Muscle layer of colon (tissue), 2 donors: Measurements from ENCODE around the gene CCDC92B.

ENCODE experiments used
- H3K27ac ChIP-seq: one replicate; pipeline ENCODE4 v1.7.0; 2013; ENCODE audit warnings: low read depth, mild to moderate bottlenecking, low read length, moderate library complexity
- H3K27me3 ChIP-seq, 2 donors: one replicate each; pipeline ENCODE4 v1.7.0; 2013; ENCODE audit warnings: low read length in 2 of 2, mild to moderate bottlenecking in 2 of 2; ENCODE audit not compliant: insufficient read depth in 2 of 2, control insufficient read depth in 1 of 2
- H3K36me3 ChIP-seq: one replicate; pipeline ENCODE4 v1.7.0; 2013; ENCODE audit warnings: mild to moderate bottlenecking, low read length; ENCODE audit not compliant: insufficient read depth
- H3K4me1 ChIP-seq: one replicate; pipeline ENCODE4 v1.7.0; 2013; ENCODE audit warnings: mild to moderate bottlenecking, low read length; ENCODE audit not compliant: insufficient read depth
- H3K4me3 ChIP-seq, 2 donors: one replicate each; pipeline ENCODE4 v1.7.0; 2013; ENCODE audit warnings: low read length in 2 of 2, low read depth in 1 of 2, mild to moderate bottlenecking in 1 of 2, moderate library complexity in 1 of 2
- H3K9ac ChIP-seq: one replicate; pipeline ENCODE4 v1.7.0; 2013; ENCODE audit warnings: low read length
- H3K9me3 ChIP-seq: one replicate; pipeline ENCODE4 v1.7.0; 2013; ENCODE audit warnings: mild to moderate bottlenecking, low read length
- donor health status: abdominal sarcoma.
- donor health status: Adenocarcinoma of cecum.

Gene CCDC92B

DNA sequence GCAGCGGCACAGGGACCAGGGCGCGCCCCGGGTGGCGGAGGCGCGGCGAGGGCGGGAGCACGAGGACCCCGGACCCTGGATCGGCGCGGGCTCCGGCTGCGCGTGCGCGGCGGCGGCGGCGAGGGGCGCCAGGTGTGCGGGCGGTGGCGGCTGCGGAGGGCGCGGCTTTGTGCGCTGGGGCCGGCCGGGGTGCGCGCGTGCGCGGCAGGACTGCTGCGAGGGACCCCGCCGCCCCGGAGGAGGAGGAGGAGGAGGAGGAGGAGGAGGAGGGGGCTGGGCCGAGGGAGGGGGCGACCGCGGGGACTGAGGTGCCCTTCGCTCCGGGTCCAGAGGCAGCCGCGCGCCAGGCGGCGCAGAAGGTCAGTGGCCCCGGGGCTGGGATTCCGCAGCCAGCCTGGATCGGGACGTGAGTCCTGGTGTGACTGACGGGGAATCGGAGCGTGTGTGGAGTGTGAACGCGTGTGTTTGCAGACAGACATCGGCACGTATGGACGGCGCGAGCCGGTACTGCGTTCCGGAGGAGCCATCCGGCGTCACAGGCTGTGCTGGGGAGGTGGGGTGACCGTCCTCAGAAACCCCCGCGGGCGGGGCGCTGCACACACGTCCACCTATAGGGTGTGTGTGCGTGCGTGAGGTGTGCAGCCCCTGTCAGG lies 27.3 kb upstream of the CCDC92B start:
- Histone ChIP-seq H3K9ac (no peak overlapping the region), H3K27me3 (peaks cover 6 to 23% of the 10 kb centered on the region in 2 donors), H3K36me3 (no peaks in the 10 kb centered on the region), H3K9me3 (no peaks in the 10 kb centered on the region), H3K4me3 (no peak overlapping the region), H3K27ac (no peak overlapping the region), H3K4me1 (no peaks in the 10 kb centered on the region)

- Histone ChIP-seq H3K27me3 (peaks cover 6 to 21% of the 10 kb centered on the region in 2 donors), H3K9me3 (no peaks in the 10 kb centered on the region), H3K27ac (no peak overlapping the region), H3K4me3 (no peak overlapping the region), H3K4me1 (no peaks in the 10 kb centered on the region), H3K9ac (no peak overlapping the region), H3K36me3 (no peaks in the 10 kb centered on the region)
These were observed 25.8 kb upstream of the CCDC92B start for GRCh38 chr17:2775206-2775605.

DNA sequence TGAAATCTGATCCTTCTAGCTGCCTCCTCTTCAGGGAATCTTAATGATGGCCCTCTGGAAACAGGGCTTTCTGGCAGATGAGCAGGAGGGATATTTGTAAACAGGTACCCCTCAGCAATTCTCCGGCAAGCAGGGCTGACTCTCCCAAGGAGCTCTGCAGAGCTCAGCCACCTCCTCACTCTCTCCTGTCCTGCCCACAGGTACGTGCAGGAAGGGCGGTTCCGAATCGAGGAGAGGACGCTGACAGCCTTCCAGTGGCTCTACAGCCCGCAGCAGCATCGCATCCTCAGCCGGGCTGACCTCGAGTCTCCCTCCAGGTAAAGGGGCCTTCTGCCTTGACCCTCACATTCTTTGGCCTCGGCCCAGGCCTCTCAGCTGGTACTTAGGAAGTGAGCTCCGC lies 20.7 kb upstream of the CCDC92B start:
- no peaks in the 10 kb centered on the region for H3K27me3 ChIP-seq
- H3K27ac ChIP-seq: no peak overlapping the region
- no peak overlapping the region for H3K4me3 ChIP-seq
- no peaks in the 10 kb centered on the region for H3K9me3 ChIP-seq
- no peak overlapping the region for H3K9ac ChIP-seq
- H3K4me1 ChIP-seq: no peaks in the 10 kb centered on the region
- no peaks in the 10 kb centered on the region for H3K36me3 ChIP-seq

- no peak overlapping the region for H3K4me3 ChIP-seq
- no peak overlapping the region for H3K27ac ChIP-seq
- no peaks in the 10 kb centered on the region for H3K36me3 ChIP-seq
- no peaks in the 10 kb centered on the region for H3K9me3 ChIP-seq
- peaks cover 15 to 19% of the 10 kb centered on the region in 2 donors for H3K27me3 ChIP-seq
- peaks cover 5% of the 10 kb centered on the region for H3K4me1 ChIP-seq
- no peak overlapping the region for H3K9ac ChIP-seq
These were observed 9.4 kb upstream of the CCDC92B start for GRCh38 chr17:2758870-2759269.

DNA sequence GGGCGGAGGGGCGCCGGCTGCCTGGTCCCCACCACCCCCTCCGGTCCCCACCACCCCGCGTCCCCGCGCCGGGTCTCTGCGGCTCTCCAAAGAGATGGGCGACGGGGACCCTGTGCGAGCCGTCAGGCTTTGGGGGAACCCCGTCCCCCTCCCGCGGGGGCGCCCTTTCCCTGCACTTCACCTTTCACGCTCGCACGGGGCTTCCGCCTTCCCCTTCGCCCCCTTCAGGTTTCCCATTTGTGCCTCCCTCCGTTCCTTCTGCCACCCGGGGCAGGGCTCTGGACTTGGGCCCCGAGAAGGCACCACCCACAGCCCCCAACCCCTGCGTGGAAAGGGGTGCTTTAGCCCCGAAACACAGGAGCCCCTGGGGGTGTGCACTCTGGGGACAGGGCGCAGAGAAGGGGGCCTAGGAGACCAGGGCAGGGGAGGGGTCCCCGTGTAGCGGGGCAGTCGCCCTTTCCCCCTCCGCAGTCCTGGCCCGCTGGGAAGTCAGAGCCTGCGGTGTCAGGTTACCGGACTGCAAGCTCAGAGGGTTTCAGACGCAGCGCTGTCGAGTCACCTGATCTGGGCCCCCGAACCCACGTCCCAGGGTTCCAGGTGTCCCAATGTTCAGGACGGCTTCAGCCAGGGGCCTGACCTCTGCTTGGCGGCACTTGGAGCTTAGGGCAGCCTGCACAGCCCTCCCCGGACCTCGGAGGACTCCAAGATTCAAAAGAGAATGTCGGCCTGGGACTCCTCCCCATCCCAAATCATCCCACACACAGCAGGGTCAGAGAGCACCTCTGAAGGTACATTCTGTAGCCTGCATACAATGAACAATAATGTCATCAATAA lies 6.7 kb upstream of the CCDC92B start:
- H3K9me3 ChIP-seq: no peaks in the 10 kb centered on the region
- peaks cover 5% of the 10 kb centered on the region for H3K4me1 ChIP-seq
- H3K27me3 ChIP-seq: peaks cover 15 to 25% of the 10 kb centered on the region in 2 donors
- no peak overlapping the region for H3K4me3 ChIP-seq
- no peaks in the 10 kb centered on the region for H3K36me3 ChIP-seq
- H3K27ac ChIP-seq: no peak overlapping the region
- H3K9ac ChIP-seq: no peak overlapping the region

GRCh38 chr17:2751491-2751890 lies 2.0 kb upstream of the CCDC92B start:
- Histone ChIP-seq H3K4me3 (no peak overlapping the region), H3K36me3 (no peaks in the 10 kb centered on the region), H3K9ac (no peak overlapping the region), H3K27me3 (peaks cover 22 to 38% of the 10 kb centered on the region in 2 donors), H3K4me1 (peaks cover 5% of the 10 kb centered on the region), H3K9me3 (no peaks in the 10 kb centered on the region), H3K27ac (no peak overlapping the region)

- H3K4me3 ChIP-seq: no peak overlapping the region
- no peak overlapping the region for H3K27ac ChIP-seq
- H3K36me3 ChIP-seq: no peaks in the 10 kb centered on the region
- H3K4me1 ChIP-seq: no peaks in the 10 kb centered on the region
- no peak overlapping the region for H3K9ac ChIP-seq
- no peaks in the 10 kb centered on the region for H3K9me3 ChIP-seq
- H3K27me3 ChIP-seq: peaks cover 16 to 30% of the 10 kb centered on the region in 2 donors
These were observed 1.3 kb upstream of the CCDC92B start for GRCh38 chr17:2750721-2751120.

DNA sequence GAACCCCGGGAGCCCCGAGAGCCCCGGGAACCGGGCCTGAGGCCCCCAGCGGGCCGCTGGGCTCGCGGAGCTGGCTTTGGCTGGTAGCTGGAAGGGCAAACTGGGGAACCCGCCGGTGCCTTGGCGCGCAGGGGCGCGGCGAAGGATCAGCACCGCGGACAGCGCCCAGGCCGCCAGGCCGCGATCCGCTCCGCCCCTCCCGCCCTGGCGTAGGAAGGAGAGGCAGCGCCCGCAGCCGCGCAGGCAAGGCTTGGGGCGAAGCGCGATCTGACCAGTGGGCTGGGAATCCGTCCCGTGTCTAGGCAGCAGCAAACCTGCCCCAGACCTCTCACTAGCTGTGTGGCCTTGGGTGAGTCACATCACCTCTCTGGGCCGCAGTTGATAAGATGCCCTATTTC lies 331 bp upstream of the CCDC92B start:
- Histone ChIP-seq H3K27me3 (peaks cover 16 to 25% of the 10 kb centered on the region in 2 donors), H3K27ac (no peak overlapping the region), H3K36me3 (no peaks in the 10 kb centered on the region), H3K4me1 (no peaks in the 10 kb centered on the region), H3K4me3 (no peak overlapping the region), H3K9me3 (no peaks in the 10 kb centered on the region), H3K9ac (no peak overlapping the region)

GRCh38 chr17:2745317-2746037 lies 4.0 kb downstream of the CCDC92B start:
- H3K4me1 ChIP-seq: no peaks in the 10 kb centered on the region
- H3K9me3 ChIP-seq: no peaks in the 10 kb centered on the region
- peaks cover 13 to 14% of the 10 kb centered on the region in 2 donors for H3K27me3 ChIP-seq
- H3K36me3 ChIP-seq: no peaks in the 10 kb centered on the region
- no peak overlapping the region for H3K27ac ChIP-seq
- H3K9ac ChIP-seq: no peak overlapping the region
- no peak overlapping the region for H3K4me3 ChIP-seq

DNA sequence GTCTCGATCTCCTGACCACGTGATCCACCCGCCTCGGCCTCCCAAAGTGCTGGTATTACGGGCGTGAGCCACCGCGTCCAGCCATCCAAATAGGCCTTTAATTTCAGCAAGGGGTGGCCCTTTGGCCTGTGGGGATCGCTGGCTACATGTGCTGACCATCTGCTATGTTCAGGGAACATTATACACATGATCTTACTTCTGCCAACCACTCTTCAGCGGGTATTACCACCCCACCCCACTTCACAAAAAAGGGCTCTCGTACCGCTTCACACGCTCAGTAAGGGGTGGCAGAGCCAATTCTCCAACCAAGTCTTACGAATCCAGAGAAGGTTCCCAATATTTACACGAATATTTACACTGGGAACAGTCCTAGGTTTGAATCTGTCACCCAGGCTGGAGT lies 11.8 kb downstream of the CCDC92B start:
- no peaks in the 10 kb centered on the region for H3K36me3 ChIP-seq
- H3K9ac ChIP-seq: no peak overlapping the region
- no peak overlapping the region for H3K27ac ChIP-seq
- no peak overlapping the region for H3K4me3 ChIP-seq
- no peaks in the 10 kb centered on the region for H3K9me3 ChIP-seq
- no peaks in the 10 kb centered on the region for H3K4me1 ChIP-seq
- no peaks in the 10 kb centered on the region for H3K27me3 ChIP-seq

DNA sequence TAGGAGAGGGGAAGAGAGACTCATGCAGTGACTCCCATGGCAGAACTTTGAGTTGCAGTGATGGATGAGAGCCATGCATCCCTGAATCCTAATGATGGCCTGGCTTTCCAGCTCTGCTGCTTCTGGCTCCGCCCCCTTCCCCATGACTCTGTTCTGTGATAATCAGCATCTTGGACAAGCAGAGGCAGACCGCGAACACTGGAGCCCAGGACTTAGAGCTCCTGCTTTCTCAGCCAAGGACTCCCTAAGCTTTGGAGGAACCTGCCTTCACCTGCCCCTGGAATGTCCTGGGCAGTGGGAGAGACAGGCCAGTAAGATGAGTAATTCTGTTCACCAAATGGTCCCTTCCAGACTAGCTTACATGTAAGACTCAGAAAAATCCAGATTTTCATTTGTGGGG lies 12.5 kb downstream of the CCDC92B start:
- Histone ChIP-seq H3K27me3 (peaks cover under 1 to 3% of the 10 kb centered on the region in 2 donors), H3K4me1 (no peaks in the 10 kb centered on the region), H3K9me3 (no peaks in the 10 kb centered on the region), H3K27ac (no peak overlapping the region), H3K4me3 (no peak overlapping the region), H3K36me3 (no peaks in the 10 kb centered on the region), H3K9ac (no peak overlapping the region)
